Measurements from ENCODE around the gene TMEM86B. TPM values are rescaled to one million over a fixed set of nuclear protein-coding genes. Genes with fewer than 3 reads are reported as not detected.

TMEM86B gene
- total RNA-seq, 1 experiment from 2014 or later = 4.8 TPM

GRCh38 chr19:55270172-55270942 is 41.8 kb upstream of the TMEM86B start:
- H3K4me1 ChIP-seq (ENCODE audit: insufficient read depth, low read length, poor library complexity, severe bottlenecking) = no peaks in the 10 kb centered on the region
- no peak overlapping the region for H3K4me3 ChIP-seq (ENCODE audit: low read depth, low read length, poor library complexity, severe bottlenecking)
- H3K27ac ChIP-seq (ENCODE audit: low read depth, low read length, poor library complexity, severe bottlenecking) = no peak overlapping the region
- ChIA-PET POLR2A (ENCODE audit: low non-redundant PET) (no interaction called here), CTCF (no interaction called here)
- no peaks in the 10 kb centered on the region for H3K27me3 ChIP-seq (replicated peaks; ENCODE audit: insufficient read depth, low read depth, low read length, poor library complexity)
- BruUV-seq (replicated peaks) = no TSS peak
- no peak for DNase-seq (ENCODE audit: low spot score)
- peaks cover 5% of the 10 kb centered on the region for H3K36me3 ChIP-seq (ENCODE audit: insufficient read depth, low read length, poor library complexity, severe bottlenecking)
- TF ChIP-seq EZH2 (IDR thresholded peaks at IDR 0.05; ENCODE audit: borderline replicate concordance, low read depth, low read length, poor library complexity, severe bottlenecking) (no peak), CTCF (conservative IDR thresholded peaks at IDR 0.05; ENCODE audit: low read depth, low read length) (no peak)
- H3K9me3 ChIP-seq (ENCODE audit: low read depth, low read length, poor library complexity, severe bottlenecking) = no peaks in the 10 kb centered on the region
- intact Hi-C loops (cut with micrococcal nuclease; ENCODE audit: unreplicated experiment) = no loop called here

- BruUV-seq (replicated peaks) = no TSS peak
- CTCF ChIA-PET = no interaction called here
- POLR2A ChIA-PET (ENCODE audit: low non-redundant PET) = no interaction called here
Measured at GRCh38 chr19:55269299-55269698, 40.7 kb upstream of the TMEM86B start.

GRCh38 chr19:55266840-55267239 is 38.3 kb upstream of the TMEM86B start:
- CTCF ChIA-PET = no interaction called here
- Histone ChIP-seq H3K9me3 (ENCODE audit: low read depth, low read length, poor library complexity, severe bottlenecking) (no peaks in the 10 kb centered on the region), H3K27ac (ENCODE audit: low read depth, low read length, poor library complexity, severe bottlenecking) (no peak overlapping the region), H3K27me3 (replicated peaks; ENCODE audit: insufficient read depth, low read depth, low read length, poor library complexity) (no peaks in the 10 kb centered on the region), H3K4me1 (ENCODE audit: insufficient read depth, low read length, poor library complexity, severe bottlenecking) (no peaks in the 10 kb centered on the region), H3K4me3 (ENCODE audit: low read depth, low read length, poor library complexity, severe bottlenecking) (no peak overlapping the region), H3K36me3 (ENCODE audit: insufficient read depth, low read length, poor library complexity, severe bottlenecking) (no peaks in the 10 kb centered on the region)
- no TSS peak for BruUV-seq (replicated peaks)
- no peak for TF ChIP-seq CTCF (conservative IDR thresholded peaks at IDR 0.05; ENCODE audit: low read depth, low read length)
- no peak for TF ChIP-seq EZH2 (IDR thresholded peaks at IDR 0.05; ENCODE audit: borderline replicate concordance, low read depth, low read length, poor library complexity, severe bottlenecking)
- POLR2A ChIA-PET (ENCODE audit: low non-redundant PET) = interaction anchor here (0.6 kb wide), 1 partner anchor 52 kb away, joined by 3 read pairs; no protein-coding TSS in a partner anchor
- no peak for DNase-seq (ENCODE audit: low spot score)
- intact Hi-C loops (cut with micrococcal nuclease; ENCODE audit: unreplicated experiment) = no loop called here

More at GRCh38 chr19:55269299-55269698, 40.7 kb upstream of the TMEM86B start:
- Histone ChIP-seq H3K4me3 (ENCODE audit: low read depth, low read length, poor library complexity, severe bottlenecking) (no peak overlapping the region), H3K27me3 (replicated peaks; ENCODE audit: insufficient read depth, low read depth, low read length, poor library complexity) (no peaks in the 10 kb centered on the region), H3K4me1 (ENCODE audit: insufficient read depth, low read length, poor library complexity, severe bottlenecking) (no peaks in the 10 kb centered on the region), H3K27ac (ENCODE audit: low read depth, low read length, poor library complexity, severe bottlenecking) (no peak overlapping the region), H3K36me3 (ENCODE audit: insufficient read depth, low read length, poor library complexity, severe bottlenecking) (peaks cover 3% of the 10 kb centered on the region), H3K9me3 (ENCODE audit: low read depth, low read length, poor library complexity, severe bottlenecking) (no peaks in the 10 kb centered on the region)
- TF ChIP-seq CTCF (conservative IDR thresholded peaks at IDR 0.05; ENCODE audit: low read depth, low read length) (no peak), EZH2 (IDR thresholded peaks at IDR 0.05; ENCODE audit: borderline replicate concordance, low read depth, low read length, poor library complexity, severe bottlenecking) (no peak)
- intact Hi-C loops (cut with micrococcal nuclease; ENCODE audit: unreplicated experiment) = no loop called here
- no peak for DNase-seq (ENCODE audit: low spot score)

All from A673 (cell line).